NCI-H1930 (cell line): ENCODE data around the gene GADD45GIP1.
A peak's percentile ranks its signal among the peaks of the same experiment; 100 is the strongest.
"Not testable (repeated sequence)": the region's sequence is repeated elsewhere in the genome, so short reads cannot be mapped to it uniquely, and the experiment has no call there.

ENCODE experiments used
- DNase-seq, 2 experiments: peaks; one replicate each; lab custom pipeline; 2025; lab: John Stamatoyannopoulos, UW

GADD45GIP1 gene

DNA sequence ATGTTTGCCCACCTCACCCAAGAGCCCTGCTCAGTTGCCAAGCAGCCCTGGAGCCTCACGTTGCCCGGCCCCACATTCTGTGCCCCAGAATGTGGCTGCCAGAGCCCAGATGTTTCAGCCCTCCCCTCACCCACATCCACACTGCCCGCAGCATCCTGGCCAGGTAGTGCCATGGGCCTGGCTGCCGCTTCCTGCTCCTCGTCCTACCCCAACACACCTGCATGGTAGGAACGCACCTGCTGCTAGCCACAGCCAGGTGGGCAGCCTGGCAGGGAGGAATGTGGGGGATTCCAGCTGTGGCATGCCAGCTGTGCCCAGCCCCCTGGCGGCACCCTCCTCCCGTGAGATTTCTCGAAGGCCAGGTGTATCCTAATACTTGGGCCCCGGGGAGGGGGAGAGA is 30.8 kb upstream of the GADD45GIP1 start:
- no peak for DNase-seq

DNA sequence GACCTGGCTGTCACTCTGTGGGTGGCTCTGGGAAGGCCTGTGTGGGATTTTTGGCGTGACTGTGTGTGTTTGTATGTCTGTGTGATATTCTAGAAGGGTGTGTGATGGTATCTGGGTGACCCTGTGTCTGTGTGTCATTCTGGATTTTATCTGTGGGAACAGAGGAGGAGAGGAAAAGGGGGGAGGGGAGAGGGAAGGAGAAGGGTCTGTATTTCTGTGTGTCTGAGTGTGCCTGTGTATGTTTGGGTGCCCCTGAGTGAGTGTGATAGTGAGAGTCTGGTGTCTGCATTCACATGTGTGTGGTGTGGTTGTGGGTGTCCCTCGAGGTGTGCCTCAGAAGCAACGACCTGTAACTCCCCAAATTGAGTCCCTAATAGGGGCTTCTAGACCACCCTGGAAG is 30.2 kb upstream of the GADD45GIP1 start:
- no peak for DNase-seq

DNA sequence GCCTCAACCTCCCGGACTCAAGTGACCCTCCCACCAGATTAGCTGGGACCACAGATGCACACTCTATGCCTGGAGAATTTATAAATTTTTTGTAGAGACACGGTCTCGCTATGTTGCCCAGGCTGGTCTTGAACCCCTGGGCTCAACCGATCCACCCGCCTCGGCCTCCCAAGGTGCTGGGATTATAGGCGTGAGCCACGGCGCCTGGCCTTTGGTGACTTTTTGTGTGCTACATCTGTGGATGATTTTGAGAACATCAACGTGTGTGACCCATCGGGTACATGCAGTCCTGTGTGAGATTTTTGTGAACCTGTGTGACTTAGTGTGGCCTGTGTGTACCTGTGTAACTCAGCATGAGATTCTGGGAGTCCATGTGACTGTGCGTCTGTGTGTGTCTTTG is 29.7 kb upstream of the GADD45GIP1 start:
- DNase-seq: no peak

DNA sequence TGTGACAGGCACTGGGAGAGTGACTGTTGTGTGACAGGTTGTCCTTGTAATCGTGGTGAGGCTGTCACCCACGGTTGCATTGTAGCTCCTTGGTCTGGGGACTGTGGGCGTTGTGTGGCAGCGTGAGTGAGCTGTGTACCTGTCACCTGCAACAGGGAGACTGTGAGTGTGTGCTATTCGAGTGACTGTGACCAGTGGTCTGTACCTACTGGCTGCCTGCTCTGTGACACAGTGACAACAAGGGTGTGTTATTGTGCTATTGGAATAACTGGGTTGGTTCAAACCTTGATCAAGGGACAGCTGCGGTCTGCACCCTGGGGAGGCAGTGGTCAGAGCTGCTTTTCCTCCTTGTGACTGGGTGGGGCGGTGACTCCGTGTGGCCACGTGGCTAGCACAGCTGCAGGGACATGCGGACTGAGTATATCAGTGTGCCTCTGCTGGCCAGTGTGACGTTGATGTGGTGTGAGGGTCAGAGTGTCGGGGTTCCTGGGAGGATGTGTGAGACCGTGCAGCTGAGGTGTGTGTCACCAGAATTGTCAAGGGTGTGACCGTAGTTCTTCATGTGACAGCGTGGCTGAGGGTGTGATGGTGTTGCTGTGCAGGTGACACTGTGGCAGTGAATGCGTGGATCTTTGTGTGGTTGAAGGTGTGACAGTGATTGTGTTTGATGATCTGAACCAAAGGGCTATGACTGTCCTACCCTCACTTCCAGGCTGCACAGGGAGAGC is 28.2 kb upstream of the GADD45GIP1 start:
- no peak for DNase-seq

DNA sequence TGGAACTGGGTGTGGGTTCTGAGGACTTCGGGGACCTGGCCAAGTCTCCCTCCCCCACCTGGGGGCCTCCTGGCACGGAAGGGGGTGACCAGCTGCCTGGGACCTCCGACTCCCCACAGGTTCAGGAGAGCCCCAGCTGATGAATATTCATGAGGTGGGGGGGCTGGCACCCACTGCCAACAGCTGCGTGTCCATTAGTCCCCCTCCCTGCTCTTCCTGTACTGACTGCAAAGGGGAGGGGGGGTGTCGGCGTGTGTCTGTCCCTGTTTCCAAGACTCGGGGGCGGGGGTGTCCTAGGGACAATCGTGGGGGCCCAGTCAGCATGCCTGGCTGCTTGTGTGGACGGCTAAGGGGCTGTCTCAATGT is 27.6 kb upstream of the GADD45GIP1 start:
- DNase-seq: no peak

DNA sequence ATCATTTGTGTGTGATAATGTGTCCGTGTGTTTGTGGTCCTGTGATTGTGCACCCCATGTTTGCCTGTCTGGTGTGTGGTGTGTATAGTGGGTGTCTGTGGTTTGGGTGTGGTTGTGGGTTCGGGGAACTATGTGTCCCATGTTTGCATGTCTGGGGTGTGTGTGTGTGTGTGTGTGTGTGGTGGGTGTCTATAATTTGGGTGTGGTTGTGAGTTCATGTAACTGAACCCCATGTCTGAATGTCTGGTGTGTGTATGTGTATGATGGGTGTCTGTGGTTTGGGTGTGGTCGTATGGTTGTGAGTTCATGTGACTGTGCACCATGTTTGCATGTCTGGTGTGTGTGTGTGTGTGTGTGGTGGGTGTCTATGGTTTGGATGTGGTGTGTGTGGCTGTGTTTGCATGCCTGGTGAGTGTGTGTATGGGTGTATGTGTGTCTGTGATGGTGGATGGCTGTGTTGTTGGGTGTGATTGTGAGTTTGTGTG is 27.2 kb upstream of the GADD45GIP1 start:
- no peak for DNase-seq

DNA sequence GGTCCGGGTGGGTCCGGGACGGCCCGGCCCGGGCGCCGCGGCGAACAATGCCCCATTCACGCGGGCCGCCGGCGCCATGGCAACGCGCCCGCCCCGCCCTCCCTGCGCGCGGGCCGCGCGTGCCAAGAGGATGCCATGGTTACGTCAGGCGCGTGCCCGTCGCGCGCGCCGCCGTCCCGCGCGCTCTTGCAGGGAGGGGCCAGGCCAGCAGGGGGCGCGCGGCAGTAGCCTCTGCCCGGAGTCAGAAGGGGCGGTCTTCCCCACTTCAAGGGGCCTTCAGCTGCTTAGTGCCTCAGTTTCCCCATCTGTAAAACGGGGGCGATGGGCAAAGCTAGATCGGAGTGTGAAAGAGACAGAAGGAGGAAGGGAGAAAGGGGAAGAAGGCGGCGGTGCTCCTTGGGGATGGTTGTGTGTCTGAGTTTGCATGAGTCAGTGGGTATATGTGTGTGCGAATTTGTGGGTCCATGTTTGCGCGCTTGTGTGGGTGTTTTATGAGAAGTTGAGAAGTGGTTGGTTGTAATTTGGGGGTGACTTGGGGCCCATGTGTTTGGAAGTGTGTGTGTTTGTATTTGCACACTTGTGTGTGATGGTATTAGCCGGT is 26.6 kb upstream of the GADD45GIP1 start:
- DNase-seq: peak in 1 of 2 experiments; percentile 80

DNA sequence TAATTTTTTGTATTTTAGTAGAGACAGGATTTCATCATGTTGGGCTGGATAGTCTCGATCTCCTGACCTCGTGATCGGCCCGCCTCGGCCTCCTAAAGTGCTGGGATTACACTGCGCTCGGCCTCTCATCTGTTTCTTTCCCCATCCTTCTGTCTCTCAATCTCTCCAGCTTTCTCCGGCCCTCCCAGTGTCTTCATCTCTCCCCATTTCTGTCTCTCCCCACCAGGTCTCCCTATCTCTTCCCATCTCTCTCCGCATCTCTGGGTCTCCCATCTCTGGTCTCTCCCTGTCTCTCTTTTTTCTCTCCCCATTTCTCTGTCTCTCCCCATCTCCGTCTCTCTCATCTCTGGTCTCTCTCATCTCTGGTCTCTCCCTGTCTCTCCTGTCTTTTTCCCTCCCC is 26.1 kb upstream of the GADD45GIP1 start:
- no peak for DNase-seq

DNA sequence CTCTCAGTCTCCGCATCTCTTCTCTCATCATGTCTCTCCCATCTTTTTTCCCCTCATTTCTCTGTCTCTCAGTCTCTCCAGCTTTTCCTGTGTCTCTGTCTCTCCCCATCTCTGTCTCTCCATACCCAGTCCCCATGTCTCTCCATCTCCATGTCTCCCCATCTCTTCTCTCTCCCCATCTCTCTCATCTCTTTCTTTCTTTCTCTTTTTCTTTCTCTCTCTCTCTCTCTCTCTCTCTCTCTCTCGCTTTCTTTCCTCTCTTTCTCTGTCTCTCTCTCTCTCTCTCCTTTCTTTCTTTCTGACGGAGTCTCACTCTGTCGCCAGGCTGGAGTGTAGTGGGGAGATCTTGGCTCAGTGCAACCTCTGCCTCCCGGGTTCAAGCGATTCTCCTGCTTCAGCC is 25.6 kb upstream of the GADD45GIP1 start:
- DNase-seq: no peak

DNA sequence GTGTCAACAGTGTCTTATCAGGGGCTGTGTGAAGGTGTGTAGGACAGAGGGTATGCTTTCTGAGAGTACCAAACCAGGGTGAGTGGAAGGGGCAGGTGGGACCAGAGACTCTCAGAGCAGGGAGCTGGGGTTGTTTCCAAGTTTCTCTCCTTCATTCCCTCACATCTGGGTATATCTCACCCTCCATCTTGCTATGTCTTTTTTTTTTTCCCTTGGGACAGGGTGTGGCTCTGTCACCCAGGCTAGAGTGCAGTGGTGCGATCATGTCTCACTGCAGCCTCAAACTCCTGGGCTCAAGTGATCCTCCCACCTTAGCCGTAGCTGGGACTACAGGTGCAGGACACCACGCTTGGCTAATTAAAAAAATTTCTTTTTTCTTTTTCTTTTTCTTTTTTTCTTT is 23.0 kb upstream of the GADD45GIP1 start:
- no peak for DNase-seq

DNA sequence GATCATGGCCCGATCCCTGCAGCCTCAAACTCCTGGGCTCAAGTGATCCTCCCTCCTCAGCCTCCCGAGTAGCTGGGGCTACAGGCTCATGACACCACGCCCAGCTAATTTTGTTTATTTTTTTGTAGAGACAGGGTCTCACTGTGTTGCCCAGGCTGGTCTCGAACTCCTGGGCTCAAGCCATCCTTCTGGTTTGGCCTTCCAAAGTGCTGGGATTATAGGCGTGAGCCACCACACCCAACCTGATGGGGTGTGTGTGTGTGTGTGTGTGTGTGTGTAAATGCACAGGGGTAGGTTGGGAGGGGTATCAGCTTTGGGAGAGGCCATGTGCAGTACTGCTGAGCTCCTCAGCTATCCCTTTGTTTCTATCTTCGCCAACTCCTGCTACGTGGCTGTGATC is 19.1 kb upstream of the GADD45GIP1 start:
- DNase-seq: not testable (repeated sequence)

DNA sequence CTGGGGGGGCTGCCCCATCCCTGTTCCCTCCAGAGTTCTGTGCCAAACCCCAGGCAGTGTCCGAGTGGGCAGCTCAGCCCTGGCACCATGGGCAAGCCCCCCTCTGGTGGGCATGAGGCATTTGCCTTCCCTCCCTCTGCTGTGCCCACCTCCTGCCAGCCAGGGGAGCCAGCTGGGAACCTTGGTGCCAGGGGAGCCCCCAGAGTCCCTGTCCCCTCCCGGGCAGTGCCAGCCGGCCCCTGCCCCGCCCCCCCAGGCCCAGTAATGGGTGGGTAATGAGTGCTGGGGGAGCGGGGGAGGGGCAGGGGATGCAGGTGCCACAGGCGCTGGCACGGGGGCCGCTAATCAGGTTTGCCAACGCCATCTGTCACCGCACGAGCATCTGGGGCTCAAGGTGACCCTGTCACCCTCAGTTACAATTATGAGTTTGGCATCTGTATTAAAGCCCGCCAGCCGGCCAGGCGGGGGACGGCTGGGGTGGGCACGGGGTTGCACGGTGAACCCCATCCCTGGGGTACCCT is 18.3 kb upstream of the GADD45GIP1 start:
- no peak for DNase-seq

DNA sequence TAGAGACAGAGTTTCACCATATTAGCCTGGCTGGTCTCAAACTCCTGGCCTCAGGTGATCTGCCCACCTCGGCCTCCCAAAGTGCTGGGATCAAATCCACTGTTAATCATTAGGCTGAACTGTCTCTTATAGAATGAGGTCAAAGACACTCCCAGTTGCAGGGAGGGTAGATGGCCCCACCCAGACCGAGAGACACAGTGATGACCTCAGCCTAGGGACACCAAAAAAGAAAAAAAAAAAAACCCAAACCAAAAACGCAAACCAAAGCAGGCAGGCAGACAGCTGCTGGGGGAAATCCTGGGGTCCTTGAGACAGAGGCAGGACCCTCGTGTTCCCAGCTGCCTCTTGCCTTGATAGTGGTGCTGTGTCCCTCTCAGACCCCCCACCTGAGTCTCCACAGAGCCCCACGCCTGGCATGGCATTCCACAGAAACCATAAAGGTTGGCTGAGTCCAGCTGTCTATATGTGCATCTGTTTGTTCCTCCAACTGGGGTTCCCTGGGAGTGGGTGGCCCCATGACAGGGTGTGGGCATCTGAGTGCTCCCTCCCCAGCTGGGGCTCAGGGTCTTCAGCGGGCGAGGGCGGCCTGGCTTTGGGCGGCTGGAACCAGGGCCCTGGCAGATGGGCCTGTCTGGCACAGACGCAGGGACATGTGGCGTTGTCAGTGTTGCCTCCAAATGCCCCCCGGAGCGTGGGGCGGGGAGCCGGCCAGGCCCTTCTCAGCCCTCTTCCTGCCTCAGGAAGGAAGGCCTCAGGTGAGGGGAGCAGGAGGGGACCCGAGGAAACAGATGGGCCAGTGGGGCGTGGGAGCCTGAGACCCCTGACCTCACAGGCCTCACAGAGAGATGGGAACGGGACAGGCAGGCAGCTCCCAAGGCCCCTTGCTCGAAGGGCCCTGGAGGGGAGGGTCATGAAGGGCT is 17.5 kb upstream of the GADD45GIP1 start:
- no peak for DNase-seq

DNA sequence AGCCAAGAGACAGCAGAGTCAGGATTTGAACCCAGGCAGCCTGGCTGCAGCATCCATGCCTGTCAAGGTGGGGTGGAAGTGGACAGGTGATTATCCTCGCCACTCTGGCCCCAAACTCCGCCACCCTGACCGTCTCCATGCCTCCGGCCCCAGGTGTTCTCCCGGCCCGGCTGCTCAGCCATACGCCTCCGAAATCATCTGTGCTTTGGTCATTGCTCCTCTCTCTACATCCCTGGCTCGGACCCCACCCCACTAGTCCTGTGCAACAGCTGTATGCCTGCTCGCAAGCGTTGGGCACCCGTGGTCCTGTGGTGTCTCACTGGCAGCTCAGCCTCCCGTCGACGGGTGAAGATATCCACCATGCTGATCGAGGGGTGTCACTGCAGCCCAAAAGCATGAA is 16.2 kb upstream of the GADD45GIP1 start:
- no peak for DNase-seq

DNA sequence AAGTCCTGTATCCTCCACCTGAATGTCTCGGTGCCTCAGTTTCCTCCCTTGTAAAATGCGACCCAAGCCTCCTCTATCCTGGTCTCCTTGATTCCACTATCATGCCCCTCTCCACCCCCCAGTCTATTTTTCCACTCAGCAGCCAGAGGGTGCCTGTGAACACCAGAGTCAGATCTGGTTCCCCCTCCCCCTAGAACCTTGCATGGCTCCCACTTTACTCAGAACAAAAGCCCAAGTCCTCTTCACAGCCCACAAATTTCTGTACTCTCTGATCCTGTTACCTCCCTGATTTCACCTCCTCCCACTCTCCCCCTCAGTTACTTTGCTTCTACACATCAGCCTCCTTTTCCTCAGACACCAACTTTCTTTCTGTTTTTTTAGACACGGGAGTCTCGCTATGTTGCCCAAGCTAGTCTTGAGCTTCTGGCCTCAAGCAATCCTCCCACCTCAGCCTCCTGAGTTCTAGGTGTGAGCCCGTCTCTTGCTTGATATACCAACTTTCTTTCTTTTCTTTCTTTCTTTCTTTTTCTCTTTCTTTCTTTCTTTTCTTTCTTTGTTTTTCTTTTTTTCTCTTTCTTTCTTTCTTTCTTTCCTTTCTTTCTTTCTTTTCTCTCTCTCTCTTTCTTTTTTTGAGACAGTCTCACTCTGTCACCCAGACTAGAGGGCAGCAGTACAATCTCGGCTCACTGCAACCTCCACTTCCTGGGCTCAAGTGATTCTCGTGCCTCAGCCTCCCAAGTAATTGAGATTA is 13.2 kb upstream of the GADD45GIP1 start:
- no peak for DNase-seq

DNA sequence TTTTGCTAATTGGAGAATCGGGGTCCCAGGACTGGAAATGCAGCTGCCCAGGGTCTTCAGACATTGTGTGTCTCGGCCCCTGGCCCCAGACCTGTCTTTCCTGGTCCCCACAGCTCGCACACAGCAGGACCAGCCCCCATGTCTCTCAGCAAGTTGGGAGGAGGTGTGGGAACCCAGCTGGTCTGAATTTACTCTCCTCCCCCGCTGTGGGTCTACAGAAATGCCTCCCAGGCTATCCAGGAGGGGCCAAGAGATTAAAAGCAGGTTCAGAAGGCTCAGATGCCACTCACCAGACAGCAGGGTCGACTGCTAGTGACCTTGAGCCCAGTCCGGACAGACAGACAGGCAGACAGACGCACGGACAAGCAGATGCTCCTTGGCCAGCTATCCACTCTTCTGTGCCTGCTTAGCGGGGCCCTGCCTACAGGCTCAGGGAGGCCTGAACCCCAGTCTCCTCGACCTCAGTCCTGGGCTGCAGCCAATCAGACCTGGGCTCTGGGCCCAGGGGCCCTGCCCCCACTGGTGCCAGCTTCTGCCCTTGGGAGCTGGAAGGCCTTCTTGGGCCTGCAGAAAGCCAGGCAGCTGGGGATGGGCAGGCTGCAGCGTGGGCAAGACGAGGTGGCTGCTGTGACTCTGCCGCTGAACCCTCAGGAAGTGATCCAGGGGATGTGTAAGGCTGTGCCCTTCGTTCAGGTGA is 12.4 kb upstream of the GADD45GIP1 start, which contains the start of gene DAND5:
DAND5 (plus strand) TSS at position 285 of the 697 bp plus-strand sequence; CDS start at position 370, 85 bp downstream.
- no peak for DNase-seq

DNA sequence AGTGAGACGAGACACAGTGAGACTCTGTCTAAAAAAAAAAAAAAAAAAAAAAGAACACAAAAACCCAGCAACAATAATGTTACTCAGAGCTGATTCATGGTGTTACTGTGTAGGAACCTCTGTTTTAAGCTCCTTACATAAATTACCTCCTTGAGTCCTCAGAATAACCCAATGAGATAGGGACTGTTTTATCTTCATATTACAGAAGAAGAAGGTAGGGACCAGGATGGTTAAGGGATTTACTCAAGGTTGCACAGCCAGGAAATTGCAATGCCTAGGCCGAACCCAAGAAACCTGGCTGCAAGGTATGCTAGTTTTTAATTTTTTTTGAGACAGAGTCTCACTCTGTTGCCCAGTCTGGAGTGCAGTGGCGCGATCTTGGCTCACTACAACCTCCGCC is 10.9 kb upstream of the GADD45GIP1 start:
- DNase-seq: no peak

DNA sequence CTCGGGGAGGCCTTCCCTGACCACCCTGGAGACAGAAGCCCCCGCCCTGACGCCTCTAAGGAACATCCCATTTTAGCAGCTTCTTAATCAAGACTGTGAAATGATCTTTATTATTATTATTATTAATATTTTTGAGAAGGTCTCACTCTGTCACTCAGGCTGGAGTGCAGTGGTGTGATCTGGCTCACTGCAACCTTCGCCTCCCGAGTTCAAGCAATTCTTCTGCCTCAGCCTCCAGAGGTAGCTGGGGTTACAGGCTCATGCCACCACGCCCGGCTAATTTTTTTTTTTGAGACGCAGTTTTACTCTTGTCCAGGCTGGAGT is 8.8 kb upstream of the GADD45GIP1 start:
- DNase-seq: no peak

DNA sequence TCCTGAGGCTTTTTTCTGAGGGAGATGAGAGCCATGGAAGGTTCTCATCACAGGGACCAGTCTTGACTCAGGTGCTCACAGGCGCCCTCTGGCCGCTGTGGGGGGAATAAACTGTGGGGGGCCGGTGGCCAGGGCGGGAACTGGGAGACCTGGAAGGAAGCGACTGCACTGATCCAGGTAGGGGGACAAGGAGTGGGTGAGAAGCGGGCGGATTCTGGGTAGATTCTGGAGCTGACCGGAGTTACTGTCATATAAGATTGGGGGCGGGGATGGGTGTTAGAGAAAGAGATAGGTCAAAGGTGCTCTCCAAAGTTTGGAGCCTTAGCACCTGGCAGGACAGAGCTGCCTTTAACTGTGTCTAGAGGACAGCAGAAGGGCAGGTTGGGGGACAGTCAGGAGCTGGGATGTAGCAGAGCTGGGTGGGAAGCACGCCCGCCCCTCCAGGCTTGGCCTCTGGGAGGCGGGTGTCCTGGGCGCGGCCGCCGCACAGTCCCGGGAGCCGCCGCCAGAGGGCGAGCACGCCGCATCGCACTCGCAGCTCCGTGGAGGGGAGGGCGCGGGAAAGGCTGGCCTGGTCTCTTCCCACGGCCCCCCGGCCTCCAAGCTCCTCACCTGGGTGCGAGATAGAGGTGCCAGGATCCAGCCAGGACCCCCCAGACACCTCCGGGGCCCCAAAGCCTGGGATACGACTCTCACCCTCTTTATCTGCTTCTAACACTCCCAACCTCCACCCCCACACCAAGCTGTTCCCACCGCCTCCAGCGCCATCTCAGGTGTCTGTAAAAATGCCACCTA is 8.2 kb upstream of the GADD45GIP1 start:
- peak; percentile 59 to 74 for DNase-seq

DNA sequence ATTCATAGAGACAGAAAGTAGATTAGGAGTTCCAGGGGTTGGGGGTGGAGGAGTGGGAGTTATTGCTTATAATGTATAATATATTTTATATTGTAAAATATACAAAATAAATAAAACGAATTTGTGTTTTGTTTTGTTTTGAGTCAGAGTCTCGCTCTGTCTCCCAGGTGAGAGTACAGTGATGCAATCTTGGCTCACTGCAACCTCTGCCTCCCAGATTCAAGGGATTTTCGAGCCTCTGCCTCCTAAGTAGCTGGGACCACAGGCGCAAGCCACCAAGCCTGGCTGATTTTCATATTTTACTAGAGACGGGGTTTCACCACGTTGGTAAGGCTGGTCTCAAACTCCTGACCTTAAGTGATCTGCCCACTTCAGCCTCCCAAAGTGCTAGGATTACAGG is 2.5 kb upstream of the GADD45GIP1 start:
- no peak for DNase-seq
